HK-2 (cell line): ENCODE results near the gene RIPPLY1.
A peak's percentile ranks its signal among the peaks of the same experiment; 100 is the strongest.
"Not testable (repeated sequence)": the region's sequence is repeated elsewhere in the genome, so short reads cannot be mapped to it uniquely, and the experiment has no call there.

ENCODE experiments used
- DNase-seq: peaks from one replicate; pipeline ENCODE4 v3.0.0-alpha.2; 2018; ENCODE audit not compliant: unreplicated experiment

RIPPLY1 gene

DNA sequence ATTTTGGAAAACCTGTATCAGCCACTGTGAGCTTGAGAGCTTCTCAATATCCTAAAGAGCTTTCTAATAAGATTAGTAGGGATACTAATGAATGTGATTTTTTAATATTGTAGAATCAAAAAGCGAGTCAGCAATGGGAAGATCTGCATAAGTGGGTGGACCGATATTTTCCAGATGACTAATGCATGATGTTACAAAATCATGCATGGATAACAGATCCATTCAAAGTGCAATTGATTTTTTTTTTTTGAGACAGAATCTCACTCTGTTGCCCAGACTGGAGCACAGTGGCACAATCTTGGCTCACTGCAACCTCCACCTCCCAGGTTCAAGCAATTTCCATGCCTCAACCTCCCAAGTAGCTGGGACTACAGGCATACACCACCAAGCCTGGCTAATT, 9.7 kb upstream of the RIPPLY1 start:
- DNase-seq, result no peak

GRCh38 chrX:106906361-106906760, 3.2 kb upstream of the RIPPLY1 start:
- peak; percentile 79 for DNase-seq

GRCh38 chrX:106905064-106905708, 2.0 kb upstream of the RIPPLY1 start:
- no peak for DNase-seq

DNA sequence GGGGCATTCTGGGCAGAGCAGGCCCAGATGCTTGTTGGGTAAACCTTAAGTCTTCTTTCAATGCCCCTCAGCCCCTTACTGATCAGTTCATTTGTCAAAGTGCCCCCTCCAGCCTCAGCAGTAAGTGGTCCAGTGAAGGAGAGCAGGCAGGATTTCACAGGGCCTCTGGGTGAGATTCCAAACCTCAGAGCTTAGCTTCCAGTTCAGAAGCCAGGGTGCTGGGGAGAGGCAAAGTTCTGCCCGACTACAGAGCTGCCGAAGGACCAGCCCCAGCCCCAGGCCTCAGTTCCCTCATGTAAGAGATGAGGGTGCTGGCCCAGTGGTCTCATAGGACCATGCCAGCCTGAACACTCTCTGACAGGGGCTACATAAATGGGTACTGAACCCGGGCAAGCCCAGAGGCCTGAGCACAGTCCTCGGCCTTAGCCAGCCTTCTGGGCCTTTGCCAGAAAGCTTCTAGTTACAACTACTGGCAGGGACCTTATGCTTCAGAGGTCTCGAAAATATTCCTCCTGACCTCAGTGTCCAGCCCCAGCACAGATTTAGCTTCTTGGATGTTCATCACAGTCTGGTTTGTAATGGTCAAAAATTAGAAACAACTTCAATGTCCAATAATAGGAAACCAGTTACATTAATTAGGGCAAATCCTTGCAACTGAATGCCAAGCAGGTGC, 851 bp upstream of the RIPPLY1 start:
- no peak for DNase-seq

- no peak for DNase-seq
Observed at GRCh38 chrX:106902684-106903083, 457 bp downstream of the RIPPLY1 start.

DNA sequence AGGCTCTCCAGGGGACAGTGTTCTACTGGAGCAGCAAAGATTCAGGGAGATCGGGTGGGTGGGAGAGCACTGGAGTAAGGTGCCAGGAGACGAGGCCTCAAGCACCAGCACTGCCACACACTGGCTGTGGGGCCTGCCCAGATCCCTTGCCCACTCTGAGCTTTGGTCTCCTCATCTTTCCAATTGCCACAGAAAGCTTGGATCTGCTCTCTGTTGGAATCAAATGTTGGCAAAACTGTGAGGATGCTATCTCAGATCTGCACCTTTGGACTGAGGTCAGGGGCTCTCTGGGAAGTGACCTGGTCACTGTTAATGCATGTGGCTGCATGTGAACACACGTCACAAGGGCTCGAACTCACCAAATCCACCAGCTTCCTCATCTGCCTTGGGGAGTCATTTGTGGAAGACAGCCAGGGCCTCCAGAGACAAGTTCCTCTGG, 1.3 kb downstream of the RIPPLY1 start:
- DNase-seq, result no peak

- no peak for DNase-seq
Observed at GRCh38 chrX:106901341-106901740, 1.8 kb downstream of the RIPPLY1 start.

DNA sequence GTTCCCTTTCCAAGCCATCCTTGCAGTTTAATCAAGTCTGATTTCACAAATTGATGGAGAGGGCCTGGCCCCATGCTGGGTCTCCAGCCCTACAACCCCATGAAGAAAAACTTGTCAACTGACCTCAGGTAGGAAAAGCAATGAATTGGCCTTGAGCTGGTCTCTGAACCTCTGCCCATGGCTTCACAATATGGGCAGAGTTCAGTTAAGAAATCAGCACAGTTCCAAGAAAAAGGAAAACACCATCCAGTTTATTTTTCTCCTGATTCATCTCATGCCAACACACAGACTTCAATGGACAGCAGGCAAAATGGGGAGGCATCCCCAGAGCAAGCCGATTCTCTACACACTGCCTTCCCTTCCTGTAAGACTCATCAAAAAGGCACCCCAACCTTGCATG, 3.3 kb downstream of the RIPPLY1 start:
- DNase-seq, result no peak

DNA sequence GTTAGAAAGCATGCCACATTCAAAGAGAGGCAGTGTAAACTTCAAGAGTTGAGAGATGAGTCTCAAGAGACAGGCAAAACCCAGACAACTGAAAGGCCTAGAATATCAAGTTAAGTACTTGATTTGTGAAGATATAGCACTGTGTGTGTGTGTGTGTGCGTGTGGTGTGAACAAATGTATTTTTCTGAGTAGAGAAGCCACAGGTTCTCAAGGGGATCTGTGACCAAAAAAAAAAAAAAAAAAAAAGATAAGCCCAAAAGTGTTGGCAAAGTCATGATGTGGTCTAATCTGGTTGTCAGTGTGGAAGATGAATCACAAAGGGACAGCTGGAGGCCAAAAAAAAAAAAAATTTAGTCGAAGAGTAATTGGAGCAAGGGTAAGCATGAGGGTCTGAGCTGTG, 3.9 kb downstream of the RIPPLY1 start:
- DNase-seq, result no peak

GRCh38 chrX:106898462-106898861, 4.7 kb downstream of the RIPPLY1 start:
- DNase-seq, result no peak

GRCh38 chrX:106897259-106897658, 5.9 kb downstream of the RIPPLY1 start:
- DNase-seq, result no peak

- DNase-seq, result peak; percentile 69
Observed at GRCh38 chrX:106894978-106895452, 8.1 kb downstream of the RIPPLY1 start.

- peak; percentile 72 for DNase-seq
Observed at GRCh38 chrX:106894392-106894909, 8.7 kb downstream of the RIPPLY1 start.

DNA sequence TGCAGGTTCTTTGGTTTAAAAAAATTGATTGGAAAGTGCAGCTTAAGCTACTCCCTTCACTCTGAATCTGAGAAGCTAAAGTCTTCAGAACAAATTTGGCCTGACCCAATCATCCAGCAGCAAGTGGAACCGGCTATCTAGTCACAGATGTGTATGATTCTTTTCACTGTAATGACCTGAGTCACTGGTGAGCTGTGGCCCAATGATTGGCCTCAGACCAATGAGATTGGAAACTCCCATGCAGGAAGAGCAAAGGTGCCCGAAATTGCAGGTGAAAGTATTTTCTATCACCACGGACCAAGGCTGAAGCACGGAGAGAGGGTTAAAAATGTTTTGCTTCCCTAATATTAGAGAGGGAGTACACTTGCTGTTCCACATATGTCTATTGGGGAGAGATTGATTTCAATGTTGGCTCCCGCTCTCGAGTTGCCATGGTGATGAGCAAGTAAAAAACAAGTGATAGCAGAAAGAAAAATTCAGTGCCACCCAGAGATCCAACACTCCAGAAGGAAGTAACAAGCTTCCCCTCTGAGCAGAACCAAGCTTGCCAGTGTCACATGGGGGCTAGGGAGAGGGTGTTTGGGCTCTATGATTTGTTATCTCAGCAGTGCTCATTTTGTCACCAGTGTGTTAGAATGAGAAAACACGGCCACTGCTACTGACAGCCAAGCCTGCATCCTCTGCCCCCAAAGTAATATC, 11.2 kb downstream of the RIPPLY1 start:
- DNase-seq, result no peak

- no peak for DNase-seq
Observed at GRCh38 chrX:106889468-106889867, 13.7 kb downstream of the RIPPLY1 start.

- no peak for DNase-seq
Observed at GRCh38 chrX:106875151-106875550, 28.0 kb downstream of the RIPPLY1 start.

DNA sequence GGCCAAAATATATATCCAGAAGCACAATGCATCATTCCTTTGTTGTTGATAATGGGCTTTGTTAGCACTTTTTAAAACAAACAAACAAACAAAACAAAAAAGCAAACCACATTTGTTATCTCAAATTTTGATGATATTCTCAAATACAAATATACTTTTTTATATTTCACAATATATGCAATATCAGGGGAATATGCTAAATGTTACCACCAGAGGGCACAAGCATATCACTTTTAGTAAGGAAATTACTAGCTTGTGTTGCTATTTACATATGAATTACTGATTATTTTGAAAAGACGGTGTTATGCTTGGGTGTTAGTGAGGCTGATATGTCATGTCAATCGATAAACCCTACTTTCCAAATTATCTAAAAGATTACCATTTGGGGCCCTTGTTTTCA, 29.1 kb downstream of the RIPPLY1 start:
- no peak for DNase-seq

GRCh38 chrX:106872796-106873195, 30.3 kb downstream of the RIPPLY1 start:
- DNase-seq, result not testable (repeated sequence)

- no peak for DNase-seq
Observed at GRCh38 chrX:106863697-106864096, 39.4 kb downstream of the RIPPLY1 start.

DNA sequence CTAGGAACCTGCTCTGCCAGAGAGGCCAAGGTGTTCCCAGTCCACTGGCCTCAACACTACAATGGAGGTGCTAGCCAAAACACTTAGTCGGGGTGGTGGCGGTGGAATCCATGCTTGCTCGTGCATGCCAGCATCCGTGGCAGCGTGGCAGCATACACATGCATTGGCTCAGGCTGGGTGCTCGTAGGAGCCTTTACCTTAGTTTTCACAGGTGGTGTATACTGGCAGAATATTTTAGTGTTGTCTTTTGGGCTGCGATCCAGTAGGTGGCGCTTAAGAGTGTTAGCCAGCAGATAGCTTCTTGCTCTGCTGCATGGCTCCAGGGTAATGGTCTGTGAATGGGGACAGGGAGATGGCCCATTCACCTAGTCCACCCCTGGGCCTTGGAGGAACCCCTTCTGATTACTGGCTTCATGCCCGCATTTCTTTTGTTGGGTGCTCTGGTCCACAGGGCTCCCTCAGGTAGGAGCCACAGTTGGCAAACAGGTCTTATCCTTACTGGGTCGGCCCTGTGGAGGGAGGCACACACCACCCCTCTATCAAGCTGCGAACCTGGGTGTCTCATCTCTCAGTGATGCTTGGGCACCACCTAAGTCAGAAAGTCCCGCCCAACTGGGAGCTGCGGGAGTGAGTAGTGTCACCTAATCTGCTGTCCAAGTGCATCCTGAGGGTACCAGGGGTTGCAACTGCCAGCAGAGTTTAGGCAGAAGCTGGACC, 40.0 kb downstream of the RIPPLY1 start:
- DNase-seq, result peak; percentile 5
